Kasumi-1 (cell line): Measurements from ENCODE around the gene TLNRD1.

Source experiments
- DNase-seq, 2 experiments: peaks; one replicate each; lab custom pipeline; 2025; lab: John Stamatoyannopoulos, UW

The TLNRD1 gene

GRCh38 chr15:81029414-81030300 is 28.9 kb downstream of the TLNRD1 start:
- DNase-seq: no peak

- peak in 1 of 2 experiments; percentile 19 for DNase-seq
Observed at GRCh38 chr15:81030301-81030750, 29.6 kb downstream of the TLNRD1 start.

- no peak for DNase-seq
Observed at GRCh38 chr15:81031203-81031602, 30.5 kb downstream of the TLNRD1 start.

GRCh38 chr15:81032355-81032754 is 31.6 kb downstream of the TLNRD1 start:
- DNase-seq: no peak

- no peak for DNase-seq
Observed at GRCh38 chr15:81032818-81033217, 32.1 kb downstream of the TLNRD1 start.

GRCh38 chr15:81033508-81033907 is 32.8 kb downstream of the TLNRD1 start:
- no peak for DNase-seq

GRCh38 chr15:81037952-81038743 is 37.4 kb downstream of the TLNRD1 start:
- DNase-seq: no peak

- peak; percentile 14 to 22 for DNase-seq
Observed at GRCh38 chr15:81038975-81039607, 38.4 kb downstream of the TLNRD1 start.

GRCh38 chr15:81040757-81041156 is 40.0 kb downstream of the TLNRD1 start:
- no peak for DNase-seq

- DNase-seq: no peak
Observed at GRCh38 chr15:81043281-81043934, 42.7 kb downstream of the TLNRD1 start.

- no peak for DNase-seq
Observed at GRCh38 chr15:81043935-81044575, 43.3 kb downstream of the TLNRD1 start.

- DNase-seq: no peak
Observed at GRCh38 chr15:81046290-81046689, 45.6 kb downstream of the TLNRD1 start.

- DNase-seq: no peak
Observed at GRCh38 chr15:81047928-81048327, 47.2 kb downstream of the TLNRD1 start.

- DNase-seq: no peak
Observed at GRCh38 chr15:81049835-81050234, 49.1 kb downstream of the TLNRD1 start.

- no peak for DNase-seq
Observed at GRCh38 chr15:81050259-81050658, 49.5 kb downstream of the TLNRD1 start.

GRCh38 chr15:81050805-81051204 is 50.1 kb downstream of the TLNRD1 start:
- no peak for DNase-seq

- peak; percentile 73 to 75 for DNase-seq
Observed at GRCh38 chr15:81052046-81052445, 51.3 kb downstream of the TLNRD1 start.

GRCh38 chr15:81053621-81054020 is 52.9 kb downstream of the TLNRD1 start:
- no peak for DNase-seq

- no peak for DNase-seq
Observed at GRCh38 chr15:81054236-81054635, 53.5 kb downstream of the TLNRD1 start.
